HG02870 (cell line): ENCODE measurements around the gene ADAMTS15.

Experiments
- ATAC-seq: cut with Tn5 transposase; IDR thresholded peaks from one replicate; pipeline ENCODE4 v1.9.1; 2021; ENCODE audit warnings: mild to moderate bottlenecking, moderate library complexity; ENCODE audit not compliant: unreplicated experiment

Gene ADAMTS15

DNA sequence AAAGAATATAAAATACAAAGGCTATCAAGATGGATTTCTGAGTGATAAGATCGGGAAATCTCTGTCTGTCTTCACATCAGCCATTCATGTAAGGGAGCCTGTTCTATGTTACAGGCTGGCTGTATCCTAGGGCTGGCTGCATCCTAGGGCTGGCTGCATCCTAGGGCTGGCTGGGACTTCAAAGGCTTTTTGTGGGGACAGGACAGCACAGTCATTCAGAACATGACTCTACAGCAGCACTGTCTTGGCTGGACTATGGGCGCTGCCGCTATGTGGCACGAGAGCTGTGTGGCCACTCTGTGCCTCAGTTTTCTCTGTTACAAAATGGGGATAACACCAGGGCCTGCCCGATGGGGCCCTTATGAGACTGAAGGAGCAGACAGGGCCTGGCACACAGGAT lies 30.2 kb upstream of the ADAMTS15 start:
- ATAC-seq = no peak

GRCh38 chr11:130418756-130419155 lies 29.7 kb upstream of the ADAMTS15 start:
- no peak for ATAC-seq

- no peak for ATAC-seq
These were observed 27.8 kb upstream of the ADAMTS15 start for GRCh38 chr11:130420478-130421198.

DNA sequence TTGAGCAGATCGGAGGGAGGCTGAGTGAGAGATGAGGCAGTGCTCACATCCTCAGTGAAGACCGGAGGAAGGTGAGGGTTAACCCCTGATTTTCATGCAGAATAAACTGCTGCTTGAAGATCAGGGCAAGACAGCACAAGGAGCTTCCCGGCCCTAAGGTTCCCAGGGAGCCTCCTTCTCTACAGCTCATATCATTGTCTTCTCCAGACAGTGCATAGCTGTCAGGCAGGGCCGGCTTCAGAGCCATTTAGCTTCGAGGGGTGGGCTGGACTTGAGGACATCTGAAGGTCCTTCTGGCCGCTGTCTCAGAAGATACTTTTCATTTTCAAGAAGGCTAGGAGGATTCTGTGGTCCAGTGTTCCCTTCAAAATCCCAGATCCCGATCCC lies 27.3 kb upstream of the ADAMTS15 start:
- ATAC-seq = no peak

GRCh38 chr11:130421697-130422096 lies 26.7 kb upstream of the ADAMTS15 start:
- no peak for ATAC-seq

DNA sequence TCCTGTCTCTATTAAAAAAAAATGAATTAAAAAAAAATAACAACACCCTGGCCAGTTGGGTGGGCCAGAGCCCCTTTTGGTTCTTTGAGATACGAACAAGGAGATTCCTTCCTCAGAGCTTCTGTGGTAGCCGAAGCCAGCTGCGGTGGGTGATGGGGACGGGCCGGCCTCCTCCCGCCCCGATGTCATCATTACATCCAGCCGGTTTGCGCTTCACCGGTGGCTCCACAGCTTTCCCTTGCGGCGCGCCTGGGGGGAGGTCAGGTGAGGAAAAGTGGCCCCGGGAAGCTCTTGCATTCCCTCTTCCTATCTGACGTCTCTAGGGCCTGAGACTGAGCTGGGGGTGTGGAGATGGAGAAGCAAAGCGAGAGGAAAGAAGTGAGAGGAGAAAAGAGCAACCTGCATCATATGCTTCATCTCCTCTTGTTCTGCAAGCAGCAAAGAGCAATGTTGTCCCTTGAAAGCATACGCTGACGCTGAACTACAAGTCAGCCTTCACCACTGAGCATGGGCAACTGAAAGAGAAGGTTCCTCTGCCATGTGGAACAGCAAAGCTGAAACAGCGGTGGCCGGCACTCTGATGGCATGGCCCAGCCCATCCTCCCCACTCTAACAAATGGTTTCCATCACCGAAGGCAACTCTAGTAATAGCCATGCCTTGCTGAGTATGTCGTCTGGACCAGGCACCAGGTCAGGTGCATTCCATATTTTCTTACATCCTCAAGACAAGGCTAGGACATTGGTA lies 26.0 kb upstream of the ADAMTS15 start:
- no peak for ATAC-seq

DNA sequence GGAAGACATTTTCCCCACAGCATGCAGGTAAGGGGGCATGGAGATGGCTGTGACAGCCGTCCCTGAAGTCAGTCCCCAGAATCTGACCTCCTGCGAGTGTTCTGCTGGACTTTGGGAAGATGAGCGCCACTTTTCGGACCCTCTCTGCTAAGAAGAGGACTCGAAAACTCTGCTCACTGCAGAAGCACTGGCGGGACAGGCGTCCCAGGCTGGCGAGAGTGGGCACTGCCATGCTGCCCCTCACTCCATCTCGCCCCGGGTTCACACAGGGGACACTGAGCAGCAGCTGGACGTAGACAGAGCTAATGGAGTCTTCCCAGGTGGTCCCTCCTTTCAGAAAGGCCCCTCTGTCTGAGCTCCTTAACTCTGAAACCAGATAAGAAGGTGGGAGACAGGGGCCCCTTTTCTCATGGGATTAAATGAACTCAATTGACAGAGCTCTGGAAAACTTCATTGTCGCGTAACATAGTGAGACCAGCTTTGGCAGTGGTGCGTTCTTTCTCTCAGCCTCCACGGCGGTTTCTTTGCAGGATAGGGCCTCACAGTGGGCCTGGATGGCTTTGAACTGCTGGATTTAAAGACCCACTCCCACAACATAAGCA lies 24.8 kb upstream of the ADAMTS15 start:
- ATAC-seq = no peak

DNA sequence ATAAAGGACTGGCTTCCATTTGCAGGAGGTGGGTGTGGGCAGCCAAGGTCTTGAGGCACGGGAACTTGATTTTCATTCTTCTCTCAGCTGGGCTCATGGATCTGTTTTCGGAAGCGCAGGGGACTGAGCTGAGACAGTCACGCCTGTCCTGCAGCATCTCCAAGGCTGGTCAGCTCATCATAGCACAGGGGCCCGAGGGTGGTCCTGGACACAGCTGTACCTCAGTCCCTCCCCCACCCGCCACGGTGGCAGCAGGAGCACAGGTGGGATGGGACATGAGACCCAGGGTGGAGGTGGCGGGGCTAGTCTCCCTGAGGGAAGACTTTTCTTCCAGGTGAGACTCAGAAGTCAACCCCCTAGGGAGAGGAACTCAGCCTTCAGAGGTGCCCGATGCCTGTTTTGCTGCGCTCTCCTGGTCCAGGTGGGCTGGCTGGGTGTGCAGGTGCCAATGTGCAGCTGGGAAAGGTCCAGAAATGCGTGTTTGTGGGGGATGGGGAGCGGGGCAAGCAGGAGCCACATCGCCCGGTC lies 23.8 kb upstream of the ADAMTS15 start:
- no peak for ATAC-seq

- no peak for ATAC-seq
These were observed 23.3 kb upstream of the ADAMTS15 start for GRCh38 chr11:130425156-130425555.

DNA sequence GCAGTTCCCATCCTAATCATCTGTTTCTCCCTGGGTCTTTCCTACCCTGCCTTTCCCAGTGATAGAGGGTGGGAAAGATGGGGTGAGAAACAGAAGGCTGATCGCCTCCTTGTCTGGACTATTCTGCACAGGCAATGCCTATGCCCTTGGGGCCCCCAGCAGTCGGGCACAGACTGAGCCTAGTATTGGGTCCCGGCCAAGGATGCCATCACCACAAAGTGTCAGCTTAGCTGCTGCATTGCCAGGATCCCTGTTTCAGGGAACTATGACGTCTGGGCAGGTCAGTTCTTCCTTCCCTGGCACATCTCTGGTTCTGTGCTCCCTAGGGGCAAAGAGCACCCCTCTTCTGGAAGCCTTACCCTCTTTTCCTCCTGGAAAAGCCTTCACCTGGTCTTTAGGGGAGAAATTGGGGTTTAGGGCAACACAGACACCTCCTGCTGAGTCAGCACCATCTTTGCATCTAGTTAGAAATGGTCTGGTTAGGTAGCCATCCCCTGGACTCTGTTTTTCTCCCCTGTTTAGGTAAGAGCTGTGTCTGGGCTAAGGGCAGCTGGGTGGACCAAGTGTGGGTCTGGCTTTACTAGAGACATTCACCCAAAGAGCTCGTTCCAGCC lies 22.1 kb upstream of the ADAMTS15 start:
- no peak for ATAC-seq

- ATAC-seq = no peak
These were observed 21.6 kb upstream of the ADAMTS15 start for GRCh38 chr11:130426837-130427341.

DNA sequence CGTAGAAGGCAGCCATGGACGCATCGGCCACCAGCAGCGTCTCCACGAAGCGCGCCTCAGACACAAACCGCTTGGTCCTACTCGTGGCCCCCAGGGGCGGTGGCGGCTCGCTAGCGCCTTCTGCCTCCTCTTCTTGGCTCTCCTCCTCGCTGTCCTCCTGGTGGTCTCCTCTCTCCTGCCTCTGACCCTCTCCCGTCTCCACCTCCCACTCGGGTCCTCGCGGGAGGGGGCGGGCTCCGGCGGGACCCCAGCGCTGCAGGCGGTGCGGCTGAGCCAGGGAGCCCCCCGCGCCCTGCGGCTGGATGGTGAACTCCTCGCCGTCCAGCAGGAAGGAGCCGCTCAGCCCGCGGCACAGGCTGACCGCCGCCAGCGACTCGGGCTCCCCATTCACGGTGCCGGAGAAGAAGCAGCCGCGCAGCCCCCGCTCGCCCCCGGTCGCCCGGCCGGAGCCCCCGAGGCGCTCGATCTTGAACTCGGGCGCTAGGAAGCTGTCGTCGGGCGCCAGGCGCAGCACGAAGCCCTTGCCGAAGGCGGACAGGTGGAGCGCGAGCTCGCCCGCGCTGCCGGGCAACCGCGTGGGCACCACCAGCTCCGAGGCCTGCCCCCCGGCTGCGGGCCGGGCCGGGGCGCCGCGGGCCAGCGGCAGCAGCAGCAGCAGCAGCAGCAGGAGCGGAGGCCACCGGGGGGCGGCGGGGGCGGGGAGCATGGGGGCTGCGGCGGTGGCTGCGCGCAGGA lies 20.7 kb upstream of the ADAMTS15 start:
- no peak for ATAC-seq

- no peak for ATAC-seq
These were observed 19.9 kb upstream of the ADAMTS15 start, which contains the start of gene ADAMTS8 for GRCh38 chr11:130428316-130429119. TSS of gene ADAMTS8 (minus strand) at chr11:130428609. CDS start at chr11:130428286, 323 bp downstream.

DNA sequence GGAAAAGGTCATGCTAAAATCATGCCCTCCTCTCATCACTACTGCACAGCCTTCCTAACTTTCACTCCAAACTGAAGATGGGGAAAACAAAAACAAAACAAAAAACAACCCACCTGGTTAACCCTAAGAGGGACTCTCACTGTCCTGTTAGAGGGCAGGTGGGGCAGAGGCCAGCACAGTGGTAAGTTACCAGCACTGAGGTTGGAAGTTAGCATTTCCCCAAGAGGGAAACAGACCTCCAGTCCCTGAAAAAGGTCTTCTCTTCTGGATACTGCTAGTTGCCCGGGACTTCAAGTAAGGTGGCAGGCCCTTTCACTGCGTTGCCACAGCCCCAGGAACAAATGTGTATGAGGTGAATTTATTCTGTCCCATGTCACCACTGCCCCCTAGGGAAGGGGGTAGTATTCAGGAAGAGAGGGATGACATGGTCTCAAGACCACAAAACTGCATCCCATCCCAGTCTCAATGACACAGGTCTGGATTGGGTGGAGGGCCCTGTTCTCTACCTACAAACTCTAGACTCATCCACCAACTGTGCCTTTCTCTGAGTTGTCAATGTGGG lies 19.2 kb upstream of the ADAMTS15 start:
- ATAC-seq = no peak

- no peak for ATAC-seq
These were observed 18.5 kb upstream of the ADAMTS15 start for GRCh38 chr11:130429983-130430382.

DNA sequence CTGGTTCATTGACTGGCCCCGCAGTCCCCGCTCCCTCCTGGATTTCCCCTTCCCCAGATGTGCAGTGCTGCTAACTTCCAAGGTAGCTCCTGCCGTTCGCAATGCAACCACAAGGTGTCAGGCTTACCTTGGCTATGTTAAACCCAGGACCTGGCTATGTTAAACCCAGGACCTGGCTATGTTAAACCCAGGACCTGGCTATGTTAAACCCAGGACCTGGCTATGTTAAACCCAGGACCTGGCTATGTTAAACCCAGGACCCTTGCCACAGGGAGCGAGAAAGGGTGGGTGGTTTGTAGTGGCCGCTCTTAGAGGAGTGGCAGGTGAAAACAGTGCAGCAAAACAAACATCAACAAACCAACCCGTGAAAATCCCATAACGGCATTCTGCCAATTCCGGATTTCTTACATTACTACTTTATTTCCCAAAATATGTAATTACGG lies 17.1 kb upstream of the ADAMTS15 start:
- peak; percentile 44 for ATAC-seq

DNA sequence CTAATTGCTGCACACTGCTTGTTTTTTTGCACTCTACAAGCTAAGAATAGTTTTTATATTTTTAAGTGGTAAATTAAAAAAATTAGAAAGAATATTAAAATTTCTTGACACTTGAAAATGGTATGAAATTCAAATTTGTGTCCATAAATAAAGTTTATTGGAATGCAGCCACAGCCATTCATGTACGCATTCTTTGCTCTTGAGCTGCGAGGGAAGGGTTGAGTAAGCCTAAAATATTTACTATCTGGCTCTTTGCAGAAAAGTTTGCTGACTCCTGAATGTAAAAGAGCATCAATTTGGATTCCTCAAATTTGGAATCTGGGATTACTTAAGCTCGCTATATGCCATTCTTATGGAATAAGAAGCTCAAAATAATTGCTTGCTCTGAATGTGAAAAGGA lies 16.6 kb upstream of the ADAMTS15 start:
- ATAC-seq = no peak

DNA sequence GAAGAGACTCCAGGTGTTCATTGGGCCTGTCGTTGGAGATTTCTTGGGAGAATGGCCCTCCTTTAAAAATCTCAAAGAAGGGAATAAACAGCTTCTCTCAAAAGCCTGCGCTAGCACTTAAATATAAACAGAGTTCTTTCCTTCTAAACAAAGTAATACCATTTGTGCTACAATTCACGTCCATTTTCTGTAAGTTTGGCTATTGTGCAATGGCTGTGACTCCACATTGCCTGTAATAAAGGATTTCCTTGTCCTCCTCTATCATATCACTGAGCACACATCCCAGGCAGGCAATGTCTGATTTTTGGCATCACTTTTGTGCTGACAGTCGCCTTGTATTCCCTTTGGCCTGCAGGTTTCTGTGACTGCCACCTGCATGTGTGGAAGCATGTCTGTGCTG lies 15.1 kb upstream of the ADAMTS15 start:
- ATAC-seq = no peak

DNA sequence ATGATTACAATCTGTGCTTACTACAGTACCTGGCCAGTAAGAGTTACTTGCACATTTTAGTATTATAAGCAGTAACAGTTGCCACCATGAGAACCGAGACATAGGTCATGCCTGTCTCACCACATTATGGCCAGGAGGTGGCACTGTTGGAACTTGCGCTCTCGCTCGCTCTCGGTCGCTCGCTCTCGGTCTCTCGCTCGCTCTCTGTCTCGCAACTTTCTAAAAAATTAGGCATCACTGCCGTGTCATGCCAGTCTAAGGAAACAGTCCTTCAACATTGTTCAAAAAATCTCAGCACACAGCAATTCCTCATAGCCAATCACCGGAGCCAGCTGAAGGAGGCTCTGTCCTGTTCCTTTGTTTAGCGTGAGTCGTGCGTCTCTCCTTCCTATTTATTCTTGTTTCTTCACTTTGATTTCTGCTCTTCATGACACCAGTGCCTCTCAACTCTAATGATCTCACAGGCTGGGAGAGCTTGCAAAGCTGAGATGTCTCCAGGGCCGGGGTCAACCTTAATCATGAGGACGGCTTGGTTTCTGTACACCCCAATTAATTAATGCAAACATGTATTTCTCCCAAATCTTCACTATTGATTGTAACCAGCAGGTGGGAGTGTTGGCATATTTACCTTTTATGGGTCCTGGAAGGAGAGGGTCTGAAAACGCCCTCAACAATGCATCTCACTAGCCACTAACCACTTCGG lies 13.8 kb upstream of the ADAMTS15 start:
- ATAC-seq = peak; percentile 91
